Thyroid gland (tissue), 4 donors: Measurements from ENCODE around the gene ARL15. TPM values are rescaled to one million over a fixed set of nuclear protein-coding genes. Genes with fewer than 3 reads are reported as not detected.
A peak's percentile ranks its signal among the peaks of the same experiment; 100 is the strongest.

ENCODE experiments used
- DNase-seq, 2 donors: peaks; one replicate each; pipeline ENCODE4 v3.0.0-alpha.2; 2019
- H3K27ac ChIP-seq, 3 donors: fragments of 200-600 bp; sonication (generic); 1 replicate in 2 of 3; 2 replicates in 1 of 3; pipeline ENCODE4 v1.5.1; 2016 to 2019; ENCODE audit warnings: mild to moderate bottlenecking in 1 of 3, moderate library complexity in 1 of 3
- H3K27me3 ChIP-seq: fragments of 200-600 bp; sonication (generic); one replicate; pipeline ENCODE4 v1.5.1; 2019
- H3K36me3 ChIP-seq, 2 donors: fragments of 200-600 bp; sonication (generic); one replicate each; pipeline ENCODE4 v1.5.1; 2016 to 2019
- H3K4me1 ChIP-seq, 2 donors: fragments of 200-600 bp; sonication (generic); one replicate each; pipeline ENCODE4 v1.5.1; 2017 to 2019
- H3K4me3 ChIP-seq, 3 donors: fragments of 200-600 bp; sonication (generic); replicated peaks in 1 of 3; 1 replicate in 2 of 3; 2 replicates in 1 of 3; pipeline ENCODE4 v1.5.1; 2016; ENCODE audit warnings: mild to moderate bottlenecking in 1 of 3
- H3K9me3 ChIP-seq: fragments of 200-600 bp; sonication (generic); one replicate; pipeline ENCODE4 v1.5.1; 2017
- CTCF ChIP-seq, 6 experiments: fragments of 200-600 bp in 3 of 6; fragments of 450-650 bp in 3 of 6; sonication (generic) in 3 of 6; IDR thresholded peaks; one replicate each; pipeline ENCODE4 v1.5.1; 2016 to 2019; ENCODE audit warnings: antibody characterized with exemption in 6 of 6, mild to moderate bottlenecking in 2 of 6, inconsistent platforms in 1 of 6, moderate library complexity in 1 of 6
- POLR2A ChIP-seq, 2 donors: fragments of 450-650 bp; IDR thresholded peaks; one replicate each; pipeline ENCODE4 v1.6.1; 2017; ENCODE audit warnings: antibody characterized with exemption in 2 of 2, mild to moderate bottlenecking in 2 of 2, moderate library complexity in 1 of 2
- WGBS, 2 donors: methylation state at CpG; one replicate each; pipeline ENCODE4 v1.1.5; 2017; 5-methylcytosine and 5-hydroxymethylcytosine counted together
- intact Hi-C: fragments of 100-400 bp; cut with DNase I; formaldehyde crosslinking; loops from one replicate; pipeline ENCODE4 v1.15.1; 2023
- total RNA-seq, 4 donors: library from RNA; depleted of rRNA; stranded (reverse); fragments of >200 nt; gene quantifications; one replicate each; pipeline ENCODE4 v1.2.3, GENCODE V29; 2016

ARL15 gene
- total RNA-seq, 4 donors from 2014 or later = 23.2 to 39.0 (median 29.5) TPM

- Histone ChIP-seq H3K36me3 (no peaks in the 10 kb centered on the region), H3K9me3 (no peaks in the 10 kb centered on the region), H3K4me3 (no peak overlapping the region), H3K4me1 (peaks cover 8 to 10% of the 10 kb centered on the region in 2 donors), H3K27ac (no peak overlapping the region), H3K27me3 (no peaks in the 10 kb centered on the region)
- no peak for DNase-seq
- WGBS, 2 donors = 83 to 84% methylated on average over 5 of the region's 5 CpGs
- TF ChIP-seq POLR2A (IDR thresholded peaks at IDR 0.05) = no peak
- TF ChIP-seq CTCF (IDR thresholded peaks at IDR 0.05) = no peak
- intact Hi-C loops = no loop called here
These were observed 5.6 kb upstream of the ARL15 start for GRCh38 chr5:54315736-54316528.

- Histone ChIP-seq H3K27ac (no peak overlapping the region), H3K27me3 (no peaks in the 10 kb centered on the region), H3K9me3 (no peaks in the 10 kb centered on the region), H3K4me1 (peaks cover 13 to 15% of the 10 kb centered on the region in 2 donors), H3K36me3 (no peaks in the 10 kb centered on the region), H3K4me3 (no peak overlapping the region)
- WGBS, 2 donors = 75 to 90% methylated on average over 7 of the region's 7 CpGs
- DNase-seq = no peak
- intact Hi-C loops = no loop called here
- TF ChIP-seq POLR2A (IDR thresholded peaks at IDR 0.05) (no peak), CTCF (IDR thresholded peaks at IDR 0.05) (no peak)
These were observed 3.2 kb upstream of the ARL15 start for GRCh38 chr5:54313311-54314270.

GRCh38 chr5:54312499-54312898 lies 2.1 kb upstream of the ARL15 start:
- TF ChIP-seq CTCF (IDR thresholded peaks at IDR 0.05) (no peak), POLR2A (IDR thresholded peaks at IDR 0.05) (no peak)
- 88 to 93% methylated on average over 3 of the region's 3 CpGs for WGBS, 2 donors
- Histone ChIP-seq H3K36me3 (no peaks in the 10 kb centered on the region), H3K4me1 (peaks cover 8 to 15% of the 10 kb centered on the region in 2 donors), H3K27me3 (no peaks in the 10 kb centered on the region), H3K9me3 (no peaks in the 10 kb centered on the region), H3K27ac (no peak overlapping the region), H3K4me3 (no peak overlapping the region)
- no peak for DNase-seq
- intact Hi-C loops = no loop called here

- intact Hi-C loops = no loop called here
- DNase-seq = peak; percentile 12 to 20
- 0 to 1% methylated on average over 16 of the region's 16 CpGs for WGBS, 2 donors
These were observed 854 bp upstream of the ARL15 start for GRCh38 chr5:54311176-54311677.

More at GRCh38 chr5:54311176-54311677, 854 bp upstream of the ARL15 start:
- no peaks in the 10 kb centered on the region for H3K36me3 ChIP-seq
- peaks cover 5 to 15% of the 10 kb centered on the region in 2 donors for H3K4me1 ChIP-seq
- peak overlapping the region; percentile 37 to 78 (median 60) for H3K4me3 ChIP-seq
- no peaks in the 10 kb centered on the region for H3K27me3 ChIP-seq
- no peak for TF ChIP-seq POLR2A (IDR thresholded peaks at IDR 0.05)
- no peak for TF ChIP-seq CTCF (IDR thresholded peaks at IDR 0.05)
- H3K27ac ChIP-seq = peak overlapping the region; percentile 48 to 87 (median 84)
- no peaks in the 10 kb centered on the region for H3K9me3 ChIP-seq
